GM23338 (cell line): ENCODE measurements around the gene MMRN2.
"Not testable (repeated sequence)": the region's sequence is repeated elsewhere in the genome, so short reads cannot be mapped to it uniquely, and the experiment has no call there.

Experiments used
- CREB1 ChIP-seq: fragments of 250-450 bp; sonication (Bioruptor Pico); IDR thresholded peaks from 2 replicates; pipeline ENCODE4 v1.5.0; 2020; ENCODE audit warnings: low read depth, mild to moderate bottlenecking, moderate library complexity
- EZH2 ChIP-seq: fragments of 200-600 bp; sonication (generic); IDR thresholded peaks from one replicate; pipeline ENCODE4 v1.8.0; 2017; ENCODE audit warnings: antibody characterized with exemption, mild to moderate bottlenecking, low read depth; ENCODE audit not compliant: unreplicated experiment
- EZH2phosphoT487 ChIP-seq: fragments of 200-600 bp; sonication (generic); IDR thresholded peaks from one replicate; pipeline ENCODE4 v1.8.1; 2018; ENCODE audit warnings: antibody characterized with exemption; ENCODE audit not compliant: unreplicated experiment
- JUNB ChIP-seq: IDR thresholded peaks from one replicate; pipeline ENCODE4 v1.6.1; 2016; ENCODE audit warnings: antibody characterized with exemption; ENCODE audit not compliant: unreplicated experiment
- NANOG ChIP-seq: IDR thresholded peaks from 2 replicates; pipeline ENCODE4 v1.6.1; 2016; ENCODE audit warnings: antibody characterized with exemption, borderline replicate concordance
- POLR2AphosphoS5 ChIP-seq: IDR thresholded peaks from 2 replicates; pipeline ENCODE4 v1.6.1; 2016; ENCODE audit warnings: antibody characterized with exemption, low read depth
- STAT1 ChIP-seq: IDR thresholded peaks from one replicate; pipeline ENCODE4 v1.6.1; 2016; ENCODE audit warnings: antibody characterized with exemption; ENCODE audit not compliant: unreplicated experiment
- ZNF114 ChIP-seq: fragments of 250-450 bp; sonication (Bioruptor Pico); IDR thresholded peaks from 2 replicates; pipeline ENCODE4 v1.5.0; 2020; ENCODE audit warnings: mild to moderate bottlenecking, moderate library complexity
- TF ChIP-seq, protein P1 (sequence below): IDR thresholded peaks from one replicate; pipeline ENCODE4 v1.6.1; 2018; ENCODE audit warnings: antibody characterized with exemption; ENCODE audit not compliant: unreplicated experiment
- TF ChIP-seq, protein P2 (sequence below), 2 experiments: fragments of 200-600 bp in 1 of 2; sonication (generic) in 1 of 2; conservative IDR thresholded peaks; 2 replicates each; pipeline versions ENCODE4 v1.5.1 to v1.6.1; 2016 to 2017; ENCODE audit warnings: antibody characterized with exemption in 2 of 2, low read depth in 2 of 2, mild to moderate bottlenecking in 2 of 2, moderate library complexity in 1 of 2
- TF ChIP-seq, protein P3 (sequence below): IDR thresholded peaks from 2 replicates; pipeline ENCODE4 v1.6.1; 2016; ENCODE audit warnings: antibody characterized with exemption
- TF ChIP-seq, protein P4 (sequence below): fragments of 250-450 bp; sonication (Bioruptor Pico); IDR thresholded peaks from 2 replicates; pipeline ENCODE4 v1.5.0; 2020; ENCODE audit warnings: mild to moderate bottlenecking, moderate library complexity

- TF ChIP-seq, protein P1, sequence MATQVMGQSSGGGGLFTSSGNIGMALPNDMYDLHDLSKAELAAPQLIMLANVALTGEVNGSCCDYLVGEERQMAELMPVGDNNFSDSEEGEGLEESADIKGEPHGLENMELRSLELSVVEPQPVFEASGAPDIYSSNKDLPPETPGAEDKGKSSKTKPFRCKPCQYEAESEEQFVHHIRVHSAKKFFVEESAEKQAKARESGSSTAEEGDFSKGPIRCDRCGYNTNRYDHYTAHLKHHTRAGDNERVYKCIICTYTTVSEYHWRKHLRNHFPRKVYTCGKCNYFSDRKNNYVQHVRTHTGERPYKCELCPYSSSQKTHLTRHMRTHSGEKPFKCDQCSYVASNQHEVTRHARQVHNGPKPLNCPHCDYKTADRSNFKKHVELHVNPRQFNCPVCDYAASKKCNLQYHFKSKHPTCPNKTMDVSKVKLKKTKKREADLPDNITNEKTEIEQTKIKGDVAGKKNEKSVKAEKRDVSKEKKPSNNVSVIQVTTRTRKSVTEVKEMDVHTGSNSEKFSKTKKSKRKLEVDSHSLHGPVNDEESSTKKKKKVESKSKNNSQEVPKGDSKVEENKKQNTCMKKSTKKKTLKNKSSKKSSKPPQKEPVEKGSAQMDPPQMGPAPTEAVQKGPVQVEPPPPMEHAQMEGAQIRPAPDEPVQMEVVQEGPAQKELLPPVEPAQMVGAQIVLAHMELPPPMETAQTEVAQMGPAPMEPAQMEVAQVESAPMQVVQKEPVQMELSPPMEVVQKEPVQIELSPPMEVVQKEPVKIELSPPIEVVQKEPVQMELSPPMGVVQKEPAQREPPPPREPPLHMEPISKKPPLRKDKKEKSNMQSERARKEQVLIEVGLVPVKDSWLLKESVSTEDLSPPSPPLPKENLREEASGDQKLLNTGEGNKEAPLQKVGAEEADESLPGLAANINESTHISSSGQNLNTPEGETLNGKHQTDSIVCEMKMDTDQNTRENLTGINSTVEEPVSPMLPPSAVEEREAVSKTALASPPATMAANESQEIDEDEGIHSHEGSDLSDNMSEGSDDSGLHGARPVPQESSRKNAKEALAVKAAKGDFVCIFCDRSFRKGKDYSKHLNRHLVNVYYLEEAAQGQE: not testable (repeated sequence)
- TF ChIP-seq, protein P2, sequence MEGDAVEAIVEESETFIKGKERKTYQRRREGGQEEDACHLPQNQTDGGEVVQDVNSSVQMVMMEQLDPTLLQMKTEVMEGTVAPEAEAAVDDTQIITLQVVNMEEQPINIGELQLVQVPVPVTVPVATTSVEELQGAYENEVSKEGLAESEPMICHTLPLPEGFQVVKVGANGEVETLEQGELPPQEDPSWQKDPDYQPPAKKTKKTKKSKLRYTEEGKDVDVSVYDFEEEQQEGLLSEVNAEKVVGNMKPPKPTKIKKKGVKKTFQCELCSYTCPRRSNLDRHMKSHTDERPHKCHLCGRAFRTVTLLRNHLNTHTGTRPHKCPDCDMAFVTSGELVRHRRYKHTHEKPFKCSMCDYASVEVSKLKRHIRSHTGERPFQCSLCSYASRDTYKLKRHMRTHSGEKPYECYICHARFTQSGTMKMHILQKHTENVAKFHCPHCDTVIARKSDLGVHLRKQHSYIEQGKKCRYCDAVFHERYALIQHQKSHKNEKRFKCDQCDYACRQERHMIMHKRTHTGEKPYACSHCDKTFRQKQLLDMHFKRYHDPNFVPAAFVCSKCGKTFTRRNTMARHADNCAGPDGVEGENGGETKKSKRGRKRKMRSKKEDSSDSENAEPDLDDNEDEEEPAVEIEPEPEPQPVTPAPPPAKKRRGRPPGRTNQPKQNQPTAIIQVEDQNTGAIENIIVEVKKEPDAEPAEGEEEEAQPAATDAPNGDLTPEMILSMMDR (conservative IDR thresholded peaks at IDR 0.05; ENCODE audit: low read depth in 2 of 2): not testable (repeated sequence)
- TF ChIP-seq EZH2phosphoT487; POLR2AphosphoS5; EZH2; ZNF114 (CRISPR knock-in tag); STAT1; JUNB; CREB1 (CRISPR knock-in tag); NANOG: not testable (repeated sequence)
- TF ChIP-seq, protein P3, sequence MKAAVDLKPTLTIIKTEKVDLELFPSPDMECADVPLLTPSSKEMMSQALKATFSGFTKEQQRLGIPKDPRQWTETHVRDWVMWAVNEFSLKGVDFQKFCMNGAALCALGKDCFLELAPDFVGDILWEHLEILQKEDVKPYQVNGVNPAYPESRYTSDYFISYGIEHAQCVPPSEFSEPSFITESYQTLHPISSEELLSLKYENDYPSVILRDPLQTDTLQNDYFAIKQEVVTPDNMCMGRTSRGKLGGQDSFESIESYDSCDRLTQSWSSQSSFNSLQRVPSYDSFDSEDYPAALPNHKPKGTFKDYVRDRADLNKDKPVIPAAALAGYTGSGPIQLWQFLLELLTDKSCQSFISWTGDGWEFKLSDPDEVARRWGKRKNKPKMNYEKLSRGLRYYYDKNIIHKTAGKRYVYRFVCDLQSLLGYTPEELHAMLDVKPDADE: not testable (repeated sequence)
- TF ChIP-seq, protein P4, sequence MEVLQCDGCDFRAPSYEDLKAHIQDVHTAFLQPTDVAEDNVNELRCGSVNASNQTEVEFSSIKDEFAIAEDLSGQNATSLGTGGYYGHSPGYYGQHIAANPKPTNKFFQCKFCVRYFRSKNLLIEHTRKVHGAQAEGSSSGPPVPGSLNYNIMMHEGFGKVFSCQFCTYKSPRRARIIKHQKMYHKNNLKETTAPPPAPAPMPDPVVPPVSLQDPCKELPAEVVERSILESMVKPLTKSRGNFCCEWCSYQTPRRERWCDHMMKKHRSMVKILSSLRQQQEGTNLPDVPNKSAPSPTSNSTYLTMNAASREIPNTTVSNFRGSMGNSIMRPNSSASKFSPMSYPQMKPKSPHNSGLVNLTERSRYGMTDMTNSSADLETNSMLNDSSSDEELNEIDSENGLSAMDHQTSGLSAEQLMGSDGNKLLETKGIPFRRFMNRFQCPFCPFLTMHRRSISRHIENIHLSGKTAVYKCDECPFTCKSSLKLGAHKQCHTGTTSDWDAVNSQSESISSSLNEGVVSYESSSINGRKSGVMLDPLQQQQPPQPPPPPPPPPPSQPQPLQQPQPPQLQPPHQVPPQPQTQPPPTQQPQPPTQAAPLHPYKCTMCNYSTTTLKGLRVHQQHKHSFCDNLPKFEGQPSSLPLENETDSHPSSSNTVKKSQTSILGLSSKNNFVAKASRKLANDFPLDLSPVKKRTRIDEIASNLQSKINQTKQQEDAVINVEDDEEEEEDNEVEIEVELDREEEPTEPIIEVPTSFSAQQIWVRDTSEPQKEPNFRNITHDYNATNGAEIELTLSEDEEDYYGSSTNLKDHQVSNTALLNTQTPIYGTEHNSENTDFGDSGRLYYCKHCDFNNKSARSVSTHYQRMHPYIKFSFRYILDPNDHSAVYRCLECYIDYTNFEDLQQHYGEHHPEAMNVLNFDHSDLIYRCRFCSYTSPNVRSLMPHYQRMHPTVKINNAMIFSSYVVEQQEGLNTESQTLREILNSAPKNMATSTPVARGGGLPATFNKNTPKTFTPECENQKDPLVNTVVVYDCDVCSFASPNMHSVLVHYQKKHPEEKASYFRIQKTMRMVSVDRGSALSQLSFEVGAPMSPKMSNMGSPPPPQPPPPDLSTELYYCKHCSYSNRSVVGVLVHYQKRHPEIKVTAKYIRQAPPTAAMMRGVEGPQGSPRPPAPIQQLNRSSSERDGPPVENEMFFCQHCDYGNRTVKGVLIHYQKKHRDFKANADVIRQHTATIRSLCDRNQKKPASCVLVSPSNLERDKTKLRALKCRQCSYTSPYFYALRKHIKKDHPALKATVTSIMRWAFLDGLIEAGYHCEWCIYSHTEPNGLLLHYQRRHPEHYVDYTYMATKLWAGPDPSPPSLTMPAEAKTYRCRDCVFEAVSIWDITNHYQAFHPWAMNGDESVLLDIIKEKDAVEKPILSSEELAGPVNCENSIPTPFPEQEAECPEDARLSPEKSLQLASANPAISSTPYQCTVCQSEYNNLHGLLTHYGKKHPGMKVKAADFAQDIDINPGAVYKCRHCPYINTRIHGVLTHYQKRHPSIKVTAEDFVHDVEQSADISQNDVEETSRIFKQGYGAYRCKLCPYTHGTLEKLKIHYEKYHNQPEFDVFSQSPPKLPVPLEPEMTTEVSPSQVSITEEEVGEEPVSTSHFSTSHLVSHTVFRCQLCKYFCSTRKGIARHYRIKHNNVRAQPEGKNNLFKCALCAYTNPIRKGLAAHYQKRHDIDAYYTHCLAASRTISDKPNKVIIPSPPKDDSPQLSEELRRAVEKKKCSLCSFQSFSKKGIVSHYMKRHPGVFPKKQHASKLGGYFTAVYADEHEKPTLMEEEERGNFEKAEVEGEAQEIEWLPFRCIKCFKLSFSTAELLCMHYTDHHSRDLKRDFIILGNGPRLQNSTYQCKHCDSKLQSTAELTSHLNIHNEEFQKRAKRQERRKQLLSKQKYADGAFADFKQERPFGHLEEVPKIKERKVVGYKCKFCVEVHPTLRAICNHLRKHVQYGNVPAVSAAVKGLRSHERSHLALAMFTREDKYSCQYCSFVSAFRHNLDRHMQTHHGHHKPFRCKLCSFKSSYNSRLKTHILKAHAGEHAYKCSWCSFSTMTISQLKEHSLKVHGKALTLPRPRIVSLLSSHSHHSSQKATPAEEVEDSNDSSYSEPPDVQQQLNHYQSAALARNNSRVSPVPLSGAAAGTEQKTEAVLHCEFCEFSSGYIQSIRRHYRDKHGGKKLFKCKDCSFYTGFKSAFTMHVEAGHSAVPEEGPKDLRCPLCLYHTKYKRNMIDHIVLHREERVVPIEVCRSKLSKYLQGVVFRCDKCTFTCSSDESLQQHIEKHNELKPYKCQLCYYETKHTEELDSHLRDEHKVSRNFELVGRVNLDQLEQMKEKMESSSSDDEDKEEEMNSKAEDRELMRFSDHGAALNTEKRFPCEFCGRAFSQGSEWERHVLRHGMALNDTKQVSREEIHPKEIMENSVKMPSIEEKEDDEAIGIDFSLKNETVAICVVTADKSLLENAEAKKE (CRISPR knock-in tag): not testable (repeated sequence)
Measured at GRCh38 chr10:86952697-86953096, 4.7 kb downstream of the MMRN2 start.
